Natural killer cell (primary cell): ENCODE results near the gene SMAGP. TPM values are rescaled to one million over a fixed set of nuclear protein-coding genes. Genes with fewer than 3 reads are reported as not detected.
"Not testable (repeated sequence)": the region's sequence is repeated elsewhere in the genome, so short reads cannot be mapped to it uniquely, and the experiment has no call there.

Experiments
- ATAC-seq, 3 donors: fragments of 150-1000 bp in 2 of 3; fragments of 200-7000 bp in 1 of 3; cut with Tn5 transposase; 1 replicate in 1 of 3; 2 replicates in 2 of 3; pipeline ENCODE4 v1.10.0; 2021; ENCODE audit warnings: mild to moderate bottlenecking in 2 of 3, moderate library complexity in 2 of 3
- DNase-seq, 2 donors: peaks; one replicate each; pipeline versions ENCODE4 v3.0.0 to v3.0.0-alpha.2; 2013 to 2021; ENCODE audit warnings: mixed read lengths in 1 of 2
- H3K27ac ChIP-seq: one replicate; pipeline ENCODE4 v1.5.1; 2013; ENCODE audit warnings: mild to moderate bottlenecking, low read length
- H3K27me3 ChIP-seq: one replicate; pipeline ENCODE4 v1.6.1; 2013; ENCODE audit warnings: low read length; ENCODE audit not compliant: control insufficient read depth, insufficient read depth
- H3K36me3 ChIP-seq: one replicate; pipeline ENCODE4 v1.6.1; 2013; ENCODE audit warnings: low read length; ENCODE audit not compliant: control insufficient read depth, insufficient read depth
- H3K4me1 ChIP-seq: one replicate; pipeline ENCODE4 v1.6.1; 2013; ENCODE audit warnings: low read length; ENCODE audit not compliant: control insufficient read depth, insufficient read depth
- H3K4me3 ChIP-seq: one replicate; pipeline ENCODE4 v1.5.1; 2013; ENCODE audit warnings: low read length
- H3K9me3 ChIP-seq: one replicate; pipeline ENCODE4 v1.6.1; 2013; ENCODE audit warnings: low read length; ENCODE audit not compliant: control insufficient read depth, insufficient read depth
- H3K27ac Mint-ChIP-seq, 2 donors: one replicate each; pipeline ENCODE4 v1.8.0; 2022; ENCODE audit warnings: mild to moderate bottlenecking in 2 of 2, mixed read lengths in 2 of 2, moderate library complexity in 1 of 2
- H3K27me3 Mint-ChIP-seq, 2 donors: one replicate each; pipeline ENCODE4 v1.8.0; 2022; ENCODE audit warnings: low read depth in 2 of 2, mixed read lengths in 2 of 2
- H3K36me3 Mint-ChIP-seq: one replicate; pipeline ENCODE4 v1.8.0; 2022; ENCODE audit warnings: mixed read lengths
- H3K4me1 Mint-ChIP-seq, 2 donors: one replicate each; pipeline ENCODE4 v1.8.0; 2022; ENCODE audit warnings: mixed read lengths in 2 of 2
- H3K4me3 Mint-ChIP-seq: one replicate; pipeline ENCODE4 v1.8.0; 2022; ENCODE audit warnings: mild to moderate bottlenecking, moderate library complexity, mixed read lengths
- H3K9me3 Mint-ChIP-seq, 2 donors: one replicate each; pipeline ENCODE4 v1.8.0; 2022; ENCODE audit warnings: mixed read lengths in 2 of 2
- CTCF ChIP-seq: fragments of 200-600 bp; IDR thresholded peaks from one replicate; pipeline ENCODE4 v1.8.0; 2022; ENCODE audit warnings: antibody characterized with exemption
- WGBS: methylation state at CpG from one replicate; pipeline ENCODE4 v1.1.7; 2013; ENCODE audit warnings: missing lambda C conversion rate; ENCODE audit not compliant: insufficient coverage; 5-methylcytosine and 5-hydroxymethylcytosine counted together
- intact Hi-C: fragments of 100-400 bp; cut with micrococcal nuclease; formaldehyde crosslinking; loops from one replicate; pipeline ENCODE4 v1.14.2; 2022
- total RNA-seq, 4 donors: library from RNA; stranded (reverse); fragments of 120-200 nt in 1 of 4; gene quantifications; one replicate each; pipeline versions ENCODE4 v1.2.3 to v1.2.4, GENCODE V29; 2013 to 2022

SMAGP gene
- total RNA-seq, 3 donors from 2014 or later (not counting 1 experiment from before 2014, with no cell fraction given), result 6.5 to 26.2 (median 19.0) TPM

GRCh38 chr12:51311389-51311788 is 41.2 kb upstream of the SMAGP start:
- Mint-ChIP-seq H3K4me1 (peaks cover 70 to 72% of the 10 kb centered on the region in 2 donors), H3K4me3 (peak overlapping the region; percentile 70), H3K27me3 (no peaks in the 10 kb centered on the region), H3K27ac (peak overlapping the region; percentile 83 to 88), H3K9me3 (no peaks in the 10 kb centered on the region), H3K36me3 (peaks cover 21% of the 10 kb centered on the region)
- Histone ChIP-seq H3K9me3 (no peaks in the 10 kb centered on the region), H3K36me3 (peaks cover 71% of the 10 kb centered on the region), H3K27ac (peak overlapping the region; percentile 37), H3K4me1 (peaks cover 51% of the 10 kb centered on the region), H3K4me3 (no peak overlapping the region), H3K27me3 (no peaks in the 10 kb centered on the region)
- no peak for TF ChIP-seq CTCF
- ATAC-seq (no peak), DNase-seq (no peak)
- WGBS, result 38% methylated on average over 1 of the region's 1 CpG
- intact Hi-C loops, result loop anchor here (5.0 kb wide), 1 partner anchor 44 kb away; no protein-coding TSS in a partner anchor

- Histone ChIP-seq H3K4me3 (no peak overlapping the region), H3K4me1 (peaks cover 21% of the 10 kb centered on the region), H3K9me3 (no peaks in the 10 kb centered on the region), H3K36me3 (peaks cover 75% of the 10 kb centered on the region), H3K27ac (peak overlapping the region; percentile 2), H3K27me3 (no peaks in the 10 kb centered on the region)
- Mint-ChIP-seq H3K4me1 (peaks cover 73 to 78% of the 10 kb centered on the region in 2 donors), H3K27me3 (no peaks in the 10 kb centered on the region), H3K9me3 (no peaks in the 10 kb centered on the region), H3K36me3 (peaks cover 21% of the 10 kb centered on the region), H3K4me3 (peak overlapping the region; percentile 73), H3K27ac (peak overlapping the region; percentile 83 to 88)
- TF ChIP-seq CTCF, result no peak
- ATAC-seq (peak; percentile 56 to 63 (median 58)), DNase-seq (peak in 1 of 2 donors; percentile 43)
- intact Hi-C loops, result loop anchor here (1.0 kb wide), 1 partner anchor 33 kb away; no protein-coding TSS in a partner anchor
- WGBS, result 90% methylated on average over 5 of the region's 6 CpGs
Measured at GRCh38 chr12:51307655-51308593, 37.7 kb upstream of the SMAGP start.

- intact Hi-C loops, result no loop called here
- Histone ChIP-seq H3K4me1 (peaks cover 17% of the 10 kb centered on the region), H3K27ac (no peak overlapping the region), H3K9me3 (no peaks in the 10 kb centered on the region), H3K4me3 (no peak overlapping the region), H3K36me3 (peaks cover 77% of the 10 kb centered on the region), H3K27me3 (no peaks in the 10 kb centered on the region)
- no peak for DNase-seq
- ATAC-seq, result no peak
- H3K36me3 Mint-ChIP-seq, result peaks cover 28% of the 10 kb centered on the region
- H3K27me3 Mint-ChIP-seq, result no peaks in the 10 kb centered on the region
- H3K4me3 Mint-ChIP-seq, result no peak overlapping the region
- H3K4me1 Mint-ChIP-seq, result peaks cover 65 to 80% of the 10 kb centered on the region in 2 donors
- no peak for TF ChIP-seq CTCF
- WGBS, result 74% methylated on average over 5 of the region's 5 CpGs
- H3K9me3 Mint-ChIP-seq, result no peaks in the 10 kb centered on the region
- H3K27ac Mint-ChIP-seq, result peak overlapping the region; percentile 68 to 71
Measured at GRCh38 chr12:51306507-51306906, 36.3 kb upstream of the SMAGP start.

- H3K9me3 Mint-ChIP-seq, result not testable (repeated sequence)
Measured at GRCh38 chr12:51300768-51301167, 30.6 kb upstream of the SMAGP start.

More at GRCh38 chr12:51300768-51301167, 30.6 kb upstream of the SMAGP start:
- WGBS, result 98% methylated on average over 10 of the region's 10 CpGs
- peak overlapping the region; percentile 71 to 75 for H3K27ac Mint-ChIP-seq
- peaks cover 22 to 32% of the 10 kb centered on the region in 2 donors for H3K4me1 Mint-ChIP-seq
- intact Hi-C loops, H3K9me3 ChIP-seq, H3K4me3 ChIP-seq, H3K27me3 Mint-ChIP-seq, H3K4me1 ChIP-seq, ATAC-seq, H3K4me3 Mint-ChIP-seq, DNase-seq, H3K27ac ChIP-seq, H3K27me3 ChIP-seq: not testable (repeated sequence)
- H3K36me3 ChIP-seq, result peaks cover 83% of the 10 kb centered on the region
- H3K36me3 Mint-ChIP-seq, result peaks cover 16% of the 10 kb centered on the region
